Upper lobe of left lung (tissue), 4 donors: ENCODE measurements around the gene ACACA.

Source experiments
- CTCF ChIP-seq, 6 experiments: fragments of 450-650 bp in 4 of 6; fragments of 200-600 bp in 2 of 6; sonication (generic) in 2 of 6; IDR thresholded peaks; one replicate each; pipeline ENCODE4 v1.5.1; 2016 to 2019; ENCODE audit warnings: antibody characterized with exemption in 6 of 6
- EP300 ChIP-seq, 4 donors: sonication (generic); formaldehyde crosslinking; IDR thresholded peaks; one replicate each; pipeline ENCODE4 v1.5.1; 2017; ENCODE audit warnings: antibody characterized with exemption in 4 of 4, control low read depth in 2 of 4
- POLR2A ChIP-seq, 4 donors: fragments of 450-650 bp; IDR thresholded peaks; one replicate each; pipeline ENCODE4 v1.5.1; 2016 to 2017; ENCODE audit warnings: antibody characterized with exemption in 4 of 4, mild to moderate bottlenecking in 2 of 4
- POLR2AphosphoS5 ChIP-seq, 2 donors: sonication (generic); formaldehyde crosslinking; IDR thresholded peaks; one replicate each; pipeline ENCODE4 v1.5.1; 2017; ENCODE audit warnings: antibody characterized with exemption in 2 of 2

- TF ChIP-seq CTCF (IDR thresholded peaks at IDR 0.05) (no peak), POLR2A (IDR thresholded peaks at IDR 0.05) (no peak), POLR2AphosphoS5 (IDR thresholded peaks at IDR 0.05) (no peak), EP300 (IDR thresholded peaks at IDR 0.05) (no peak)
Observed at GRCh38 chr17:37338847-37339246, 67.8 kb downstream of the ACACA start.
